ENCODE measurements around the gene RYR1. TPM values are rescaled to one million over a fixed set of nuclear protein-coding genes. Genes with fewer than 3 reads are reported as not detected.

RYR1 gene
- total RNA-seq, 1 donor from 2014 or later, result 1.3 TPM

GRCh38 chr19:38524994-38525634 lies 91.6 kb downstream of the RYR1 start:
- no peak for DNase-seq (ENCODE audit: low spot score)
- H3K4me1 Mint-ChIP-seq (ENCODE audit: unreplicated experiment), result peaks cover 3% of the 10 kb centered on the region
- no peak overlapping the region for H3K4me3 Mint-ChIP-seq (ENCODE audit: unreplicated experiment)
- no peak for TF ChIP-seq CTCF (IDR thresholded peaks at IDR 0.05; ENCODE audit: unreplicated experiment)
- H3K9me3 Mint-ChIP-seq (ENCODE audit: unreplicated experiment), result no peaks in the 10 kb centered on the region
- H3K36me3 Mint-ChIP-seq (ENCODE audit: low read depth, unreplicated experiment), result no peaks in the 10 kb centered on the region
- H3K27ac Mint-ChIP-seq (ENCODE audit: unreplicated experiment), result no peak overlapping the region
- peaks cover 2% of the 10 kb centered on the region for H3K27me3 Mint-ChIP-seq (ENCODE audit: unreplicated experiment)

- Mint-ChIP-seq H3K4me3 (ENCODE audit: unreplicated experiment) (no peak overlapping the region), H3K27me3 (ENCODE audit: unreplicated experiment) (peaks cover 2% of the 10 kb centered on the region), H3K4me1 (ENCODE audit: unreplicated experiment) (peaks cover 3% of the 10 kb centered on the region), H3K27ac (ENCODE audit: unreplicated experiment) (no peak overlapping the region), H3K36me3 (ENCODE audit: low read depth, unreplicated experiment) (no peaks in the 10 kb centered on the region), H3K9me3 (ENCODE audit: unreplicated experiment) (no peaks in the 10 kb centered on the region)
- TF ChIP-seq CTCF (IDR thresholded peaks at IDR 0.05; ENCODE audit: unreplicated experiment), result no peak
- DNase-seq (ENCODE audit: low spot score), result no peak
Measured at GRCh38 chr19:38526430-38526829, 92.9 kb downstream of the RYR1 start.

DNA sequence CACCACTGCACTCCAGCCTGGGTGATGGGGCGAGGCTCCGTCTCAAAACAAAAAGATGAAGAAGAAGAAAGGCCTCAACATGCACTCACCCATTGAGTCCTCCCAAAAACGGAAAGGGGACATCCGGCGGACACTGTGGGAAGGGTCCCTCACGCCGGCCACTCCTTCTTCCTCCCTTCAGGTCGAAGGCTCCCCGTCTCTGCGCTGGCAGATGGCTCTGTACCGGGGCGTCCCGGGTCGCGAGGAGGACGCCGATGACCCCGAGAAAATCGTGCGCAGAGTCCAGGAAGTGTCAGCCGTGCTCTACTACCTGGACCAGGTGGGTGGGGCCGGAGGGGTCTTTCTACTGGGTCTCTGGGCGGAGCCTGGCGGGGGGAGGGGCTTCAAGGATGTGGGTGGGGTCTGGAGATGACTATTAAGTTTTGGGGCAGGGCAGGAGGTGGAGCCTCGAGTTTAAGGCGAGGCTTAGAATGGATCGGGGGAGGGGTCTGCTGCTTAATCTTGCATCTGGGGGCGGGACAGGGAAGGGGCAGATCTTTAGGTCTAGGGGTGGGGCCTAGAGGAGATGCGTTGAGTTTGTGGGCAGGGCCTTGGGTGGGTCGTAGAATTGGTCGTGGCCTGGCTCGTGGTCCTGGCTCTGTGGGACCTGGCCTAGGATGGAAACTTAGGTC lies 94.1 kb downstream of the RYR1 start:
- H3K9me3 Mint-ChIP-seq (ENCODE audit: unreplicated experiment), result no peaks in the 10 kb centered on the region
- TF ChIP-seq CTCF (IDR thresholded peaks at IDR 0.05; ENCODE audit: unreplicated experiment), result no peak
- no peak for DNase-seq (ENCODE audit: low spot score)
- H3K4me3 Mint-ChIP-seq (ENCODE audit: unreplicated experiment), result no peak overlapping the region
- peaks cover 3% of the 10 kb centered on the region for H3K4me1 Mint-ChIP-seq (ENCODE audit: unreplicated experiment)
- no peaks in the 10 kb centered on the region for H3K36me3 Mint-ChIP-seq (ENCODE audit: low read depth, unreplicated experiment)
- no peak overlapping the region for H3K27ac Mint-ChIP-seq (ENCODE audit: unreplicated experiment)
- H3K27me3 Mint-ChIP-seq (ENCODE audit: unreplicated experiment), result peaks cover 2% of the 10 kb centered on the region

DNA sequence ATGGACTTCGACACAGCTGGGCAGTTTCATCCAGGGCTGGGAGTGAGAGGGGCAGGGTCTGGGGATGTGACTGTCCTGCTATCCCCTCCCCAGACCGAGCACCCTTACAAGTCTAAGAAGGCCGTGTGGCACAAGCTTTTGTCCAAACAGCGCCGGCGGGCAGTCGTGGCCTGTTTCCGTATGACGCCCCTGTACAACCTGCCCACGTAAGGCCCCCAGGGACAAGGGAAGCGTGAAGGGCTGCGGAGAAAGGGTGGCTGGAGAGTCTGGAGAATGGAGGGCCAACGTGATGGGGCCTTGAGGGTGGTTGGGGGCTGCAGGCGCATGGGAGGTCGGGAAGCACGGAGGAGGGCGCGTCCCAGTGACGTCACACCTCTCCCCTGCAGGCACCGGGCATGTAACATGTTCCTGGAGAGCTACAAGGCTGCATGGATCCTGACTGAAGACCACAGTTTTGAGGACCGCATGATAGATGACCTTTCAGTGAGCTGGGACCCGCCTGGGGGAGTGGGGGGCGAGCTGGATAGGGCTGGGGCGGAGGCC lies 94.8 kb downstream of the RYR1 start:
- H3K27me3 Mint-ChIP-seq (ENCODE audit: unreplicated experiment), result peaks cover 7% of the 10 kb centered on the region
- H3K36me3 Mint-ChIP-seq (ENCODE audit: low read depth, unreplicated experiment), result no peaks in the 10 kb centered on the region
- TF ChIP-seq CTCF (IDR thresholded peaks at IDR 0.05; ENCODE audit: unreplicated experiment), result no peak
- peaks cover 3% of the 10 kb centered on the region for H3K4me1 Mint-ChIP-seq (ENCODE audit: unreplicated experiment)
- H3K27ac Mint-ChIP-seq (ENCODE audit: unreplicated experiment), result peak overlapping the region; percentile 45
- no peak for DNase-seq (ENCODE audit: low spot score)
- no peak overlapping the region for H3K4me3 Mint-ChIP-seq (ENCODE audit: unreplicated experiment)
- no peaks in the 10 kb centered on the region for H3K9me3 Mint-ChIP-seq (ENCODE audit: unreplicated experiment)

- Mint-ChIP-seq H3K9me3 (ENCODE audit: unreplicated experiment) (no peaks in the 10 kb centered on the region), H3K27me3 (ENCODE audit: unreplicated experiment) (peaks cover 7% of the 10 kb centered on the region), H3K27ac (ENCODE audit: unreplicated experiment) (no peak overlapping the region), H3K36me3 (ENCODE audit: low read depth, unreplicated experiment) (no peaks in the 10 kb centered on the region), H3K4me3 (ENCODE audit: unreplicated experiment) (no peak overlapping the region), H3K4me1 (ENCODE audit: unreplicated experiment) (peaks cover 3% of the 10 kb centered on the region)
- TF ChIP-seq CTCF (IDR thresholded peaks at IDR 0.05; ENCODE audit: unreplicated experiment), result no peak
- DNase-seq (ENCODE audit: low spot score), result no peak
Measured at GRCh38 chr19:38528931-38529330, 95.4 kb downstream of the RYR1 start.
